ENCODE measurements around the gene C8A. TPM values are rescaled to one million over a fixed set of nuclear protein-coding genes. Genes with fewer than 3 reads are reported as not detected.

Gene C8A
- total RNA-seq (100 to 1,000 TPM; 144 to 669 TPM), polyA plus RNA-seq (100 to 1,000 TPM; 188 to 363 TPM)

DNA sequence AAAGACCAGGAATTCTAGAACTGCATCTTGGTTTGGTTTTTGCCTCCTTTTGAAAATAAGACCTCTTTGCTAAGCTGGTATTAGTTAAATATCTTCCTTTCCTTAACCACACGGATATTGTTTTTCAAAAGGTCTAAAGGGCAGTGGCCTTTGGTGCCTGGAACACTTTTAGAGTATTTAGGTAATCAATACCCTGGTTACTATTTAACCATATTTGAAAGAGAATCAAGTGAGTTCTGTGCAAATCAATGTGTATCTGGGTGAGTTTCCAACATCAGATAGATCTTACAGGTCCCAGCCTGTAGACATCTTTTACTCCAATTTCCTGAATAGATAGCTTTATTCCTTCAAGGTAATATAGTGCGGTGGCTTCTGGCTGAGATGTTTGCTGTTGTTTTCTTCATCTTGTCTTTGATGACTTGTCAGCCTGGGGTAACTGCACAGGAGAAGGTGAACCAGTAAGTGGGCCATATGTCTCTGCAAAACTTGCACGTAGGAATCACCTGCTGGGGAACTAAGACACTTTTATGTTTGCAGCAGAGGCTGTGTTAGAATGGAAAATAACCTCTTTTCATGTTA lies at the start of gene C8A:
TSS of gene C8A (plus strand) at position 277 of the 579 bp plus-strand sequence. CDS start at position 382, 105 bp downstream.
- H3K27me3 ChIP-seq (ENCODE audit: control insufficient read depth in 4 of 4, insufficient read depth in 4 of 4, low read length in 3 of 4), result no peaks in the 10 kb centered on the region
- no peaks in the 10 kb centered on the region for H3K9me3 ChIP-seq (ENCODE audit: control insufficient read depth in 4 of 4, low read length in 3 of 4)
- H3K9ac ChIP-seq (ENCODE audit: low read depth in 1 of 2, low read length in 2 of 2), result peak within 1 kb of the TSS; percentile 94 to 100
- TF ChIP-seq FOXA2 (IDR thresholded peaks at IDR 0.05), result peak; percentile 61
- TF ChIP-seq JUND (IDR thresholded peaks at IDR 0.05), result peak in 1 of 2 donors; percentile 83
- TF ChIP-seq, protein P1, sequence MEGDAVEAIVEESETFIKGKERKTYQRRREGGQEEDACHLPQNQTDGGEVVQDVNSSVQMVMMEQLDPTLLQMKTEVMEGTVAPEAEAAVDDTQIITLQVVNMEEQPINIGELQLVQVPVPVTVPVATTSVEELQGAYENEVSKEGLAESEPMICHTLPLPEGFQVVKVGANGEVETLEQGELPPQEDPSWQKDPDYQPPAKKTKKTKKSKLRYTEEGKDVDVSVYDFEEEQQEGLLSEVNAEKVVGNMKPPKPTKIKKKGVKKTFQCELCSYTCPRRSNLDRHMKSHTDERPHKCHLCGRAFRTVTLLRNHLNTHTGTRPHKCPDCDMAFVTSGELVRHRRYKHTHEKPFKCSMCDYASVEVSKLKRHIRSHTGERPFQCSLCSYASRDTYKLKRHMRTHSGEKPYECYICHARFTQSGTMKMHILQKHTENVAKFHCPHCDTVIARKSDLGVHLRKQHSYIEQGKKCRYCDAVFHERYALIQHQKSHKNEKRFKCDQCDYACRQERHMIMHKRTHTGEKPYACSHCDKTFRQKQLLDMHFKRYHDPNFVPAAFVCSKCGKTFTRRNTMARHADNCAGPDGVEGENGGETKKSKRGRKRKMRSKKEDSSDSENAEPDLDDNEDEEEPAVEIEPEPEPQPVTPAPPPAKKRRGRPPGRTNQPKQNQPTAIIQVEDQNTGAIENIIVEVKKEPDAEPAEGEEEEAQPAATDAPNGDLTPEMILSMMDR (IDR thresholded peaks at IDR 0.05; ENCODE audit: low read depth, low read length, missing input control), result no peak
- TF ChIP-seq, protein P2, sequence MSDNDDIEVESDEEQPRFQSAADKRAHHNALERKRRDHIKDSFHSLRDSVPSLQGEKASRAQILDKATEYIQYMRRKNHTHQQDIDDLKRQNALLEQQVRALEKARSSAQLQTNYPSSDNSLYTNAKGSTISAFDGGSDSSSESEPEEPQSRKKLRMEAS (IDR thresholded peaks at IDR 0.05), result peak; percentile 58
- TF ChIP-seq RAD21 (IDR thresholded peaks at IDR 0.05), result peak; percentile 59 to 62
- TF ChIP-seq YY1 (IDR thresholded peaks at IDR 0.05), result peak; percentile 84
- TF ChIP-seq EGR1 (IDR thresholded peaks at IDR 0.05; ENCODE audit: low read depth in 2 of 2), result peak in 1 of 2 donors; percentile 42
- TF ChIP-seq, protein P3, sequence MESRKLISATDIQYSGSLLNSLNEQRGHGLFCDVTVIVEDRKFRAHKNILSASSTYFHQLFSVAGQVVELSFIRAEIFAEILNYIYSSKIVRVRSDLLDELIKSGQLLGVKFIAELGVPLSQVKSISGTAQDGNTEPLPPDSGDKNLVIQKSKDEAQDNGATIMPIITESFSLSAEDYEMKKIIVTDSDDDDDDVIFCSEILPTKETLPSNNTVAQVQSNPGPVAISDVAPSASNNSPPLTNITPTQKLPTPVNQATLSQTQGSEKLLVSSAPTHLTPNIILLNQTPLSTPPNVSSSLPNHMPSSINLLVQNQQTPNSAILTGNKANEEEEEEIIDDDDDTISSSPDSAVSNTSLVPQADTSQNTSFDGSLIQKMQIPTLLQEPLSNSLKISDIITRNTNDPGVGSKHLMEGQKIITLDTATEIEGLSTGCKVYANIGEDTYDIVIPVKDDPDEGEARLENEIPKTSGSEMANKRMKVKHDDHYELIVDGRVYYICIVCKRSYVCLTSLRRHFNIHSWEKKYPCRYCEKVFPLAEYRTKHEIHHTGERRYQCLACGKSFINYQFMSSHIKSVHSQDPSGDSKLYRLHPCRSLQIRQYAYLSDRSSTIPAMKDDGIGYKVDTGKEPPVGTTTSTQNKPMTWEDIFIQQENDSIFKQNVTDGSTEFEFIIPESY (IDR thresholded peaks at IDR 0.05), result peak; percentile 59
- peak; percentile 90 to 91 for TF ChIP-seq RXRA (IDR thresholded peaks at IDR 0.05)
- peak; percentile 85 for TF ChIP-seq SP1 (IDR thresholded peaks at IDR 0.05)
- TF ChIP-seq HNF4A (conservative IDR thresholded peaks at IDR 0.05), result peak; percentile 96 to 97
- TF ChIP-seq FOXA1 (IDR thresholded peaks at IDR 0.05), result no peak
- peak; percentile 96 for TF ChIP-seq NR2F2 (IDR thresholded peaks at IDR 0.05)
- TF ChIP-seq, protein P4, sequence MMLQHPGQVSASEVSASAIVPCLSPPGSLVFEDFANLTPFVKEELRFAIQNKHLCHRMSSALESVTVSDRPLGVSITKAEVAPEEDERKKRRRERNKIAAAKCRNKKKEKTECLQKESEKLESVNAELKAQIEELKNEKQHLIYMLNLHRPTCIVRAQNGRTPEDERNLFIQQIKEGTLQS (IDR thresholded peaks at IDR 0.05), result peak; percentile 30
- TF ChIP-seq TAF1 (conservative IDR thresholded peaks at IDR 0.05), result peak; percentile 99
- TF ChIP-seq HNF4G (IDR thresholded peaks at IDR 0.05), result peak; percentile 79
- no peak for TF ChIP-seq GABPA (IDR thresholded peaks at IDR 0.05 in 1 of 2, conservative IDR thresholded peaks at IDR 0.05 in 1 of 2)
- TF ChIP-seq, protein P5, sequence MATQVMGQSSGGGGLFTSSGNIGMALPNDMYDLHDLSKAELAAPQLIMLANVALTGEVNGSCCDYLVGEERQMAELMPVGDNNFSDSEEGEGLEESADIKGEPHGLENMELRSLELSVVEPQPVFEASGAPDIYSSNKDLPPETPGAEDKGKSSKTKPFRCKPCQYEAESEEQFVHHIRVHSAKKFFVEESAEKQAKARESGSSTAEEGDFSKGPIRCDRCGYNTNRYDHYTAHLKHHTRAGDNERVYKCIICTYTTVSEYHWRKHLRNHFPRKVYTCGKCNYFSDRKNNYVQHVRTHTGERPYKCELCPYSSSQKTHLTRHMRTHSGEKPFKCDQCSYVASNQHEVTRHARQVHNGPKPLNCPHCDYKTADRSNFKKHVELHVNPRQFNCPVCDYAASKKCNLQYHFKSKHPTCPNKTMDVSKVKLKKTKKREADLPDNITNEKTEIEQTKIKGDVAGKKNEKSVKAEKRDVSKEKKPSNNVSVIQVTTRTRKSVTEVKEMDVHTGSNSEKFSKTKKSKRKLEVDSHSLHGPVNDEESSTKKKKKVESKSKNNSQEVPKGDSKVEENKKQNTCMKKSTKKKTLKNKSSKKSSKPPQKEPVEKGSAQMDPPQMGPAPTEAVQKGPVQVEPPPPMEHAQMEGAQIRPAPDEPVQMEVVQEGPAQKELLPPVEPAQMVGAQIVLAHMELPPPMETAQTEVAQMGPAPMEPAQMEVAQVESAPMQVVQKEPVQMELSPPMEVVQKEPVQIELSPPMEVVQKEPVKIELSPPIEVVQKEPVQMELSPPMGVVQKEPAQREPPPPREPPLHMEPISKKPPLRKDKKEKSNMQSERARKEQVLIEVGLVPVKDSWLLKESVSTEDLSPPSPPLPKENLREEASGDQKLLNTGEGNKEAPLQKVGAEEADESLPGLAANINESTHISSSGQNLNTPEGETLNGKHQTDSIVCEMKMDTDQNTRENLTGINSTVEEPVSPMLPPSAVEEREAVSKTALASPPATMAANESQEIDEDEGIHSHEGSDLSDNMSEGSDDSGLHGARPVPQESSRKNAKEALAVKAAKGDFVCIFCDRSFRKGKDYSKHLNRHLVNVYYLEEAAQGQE (IDR thresholded peaks at IDR 0.05), result peak; percentile 92
- peak within 1 kb of the TSS; percentile 50 to 85 (median 80) for H3K4me3 ChIP-seq (ENCODE audit: low read depth in 1 of 3, low read length in 3 of 3)
- no peaks in the 10 kb centered on the region for H3K36me3 ChIP-seq (ENCODE audit: control insufficient read depth in 4 of 4, insufficient read depth in 3 of 4, low read depth in 1 of 4, low read length in 3 of 4)
- peaks cover 0 to 26% (median 8%) of the 10 kb centered on the region in 4 donors for H3K4me1 ChIP-seq (ENCODE audit: control insufficient read depth in 4 of 4, insufficient read depth in 4 of 4, low read length in 3 of 4)
- DNase-seq (ENCODE audit: low spot score), result no peak
- 26% methylated on average over 3 of the region's 3 CpGs for WGBS
- H3K27ac ChIP-seq (ENCODE audit: low read depth in 1 of 2, low read length in 2 of 2), result peak within 1 kb of the TSS; percentile 93 to 97
